ENCODE results near the gene DPYSL5. TPM values are rescaled to one million over a fixed set of nuclear protein-coding genes. Genes with fewer than 3 reads are reported as not detected.

The DPYSL5 gene
- total and polyA plus RNA-seq, 2 donors (not counting 1 experiment from before 2014, with no cell fraction given), result not detected

DNA sequence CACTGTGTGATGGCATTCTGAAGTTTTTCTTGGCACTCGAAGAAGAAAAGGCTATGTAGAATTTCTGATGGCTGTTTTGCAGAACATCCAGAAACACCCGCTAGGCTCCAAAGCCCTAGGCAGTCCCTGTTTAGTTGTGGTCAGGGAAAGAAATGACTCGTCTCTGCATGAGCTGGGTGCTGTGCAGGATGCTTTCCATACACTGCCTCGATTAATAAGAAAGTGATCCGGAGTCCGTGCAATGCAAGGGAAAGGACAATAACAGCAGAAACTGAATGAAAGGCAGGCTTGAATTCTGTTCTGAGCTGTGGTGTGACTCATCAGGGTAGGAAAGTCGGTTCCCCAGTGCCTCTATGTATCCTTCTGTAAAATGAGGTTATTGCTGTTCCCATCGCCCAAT is 141.2 kb downstream of the DPYSL5 start:
- no peak for DNase-seq
- TF ChIP-seq EZH2 (IDR thresholded peaks at IDR 0.05; ENCODE audit: borderline replicate concordance, insufficient read depth, low read depth, low read length, poor library complexity, severe bottlenecking) (no peak), CTCF (IDR thresholded peaks at IDR 0.05) (no peak)

DNA sequence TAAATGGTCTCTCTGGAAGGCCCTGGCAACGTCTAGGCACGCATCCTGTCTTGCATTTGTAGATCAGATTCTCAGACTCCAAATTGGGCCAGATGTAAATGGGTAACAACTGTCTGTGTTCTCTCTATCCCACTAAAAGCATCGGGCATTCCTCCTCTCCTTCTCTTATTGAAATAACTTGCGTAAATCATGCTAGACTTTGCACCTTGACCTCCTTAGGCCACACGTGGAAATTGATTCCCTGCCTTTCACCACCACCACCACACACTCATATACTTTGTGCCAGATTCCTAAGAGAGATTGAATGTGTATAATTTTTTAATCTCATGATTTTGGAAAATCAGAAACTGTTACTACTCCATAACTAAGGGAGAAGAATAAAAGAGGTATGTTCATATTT is 143.8 kb downstream of the DPYSL5 start:
- WGBS (ENCODE audit: insufficient coverage), result 78% methylated on average over 3 of the region's 5 CpGs
- Mint-ChIP-seq H3K4me3 (no peak overlapping the region), H3K27ac (no peak overlapping the region), H3K27me3 (peaks cover 10% of the 10 kb centered on the region), H3K9me3 (ENCODE audit: insufficient read depth) (no peaks in the 10 kb centered on the region), H3K4me1 (no peaks in the 10 kb centered on the region)
- no peak overlapping the region for H2AFZ ChIP-seq (ENCODE audit: insufficient read depth, low read depth, low read length, poor library complexity, severe bottlenecking)
- no peak overlapping the region for H3K9ac ChIP-seq (ENCODE audit: low read length)
- H3K4me3 ChIP-seq (ENCODE audit: control extremely low read depth in 1 of 5, extremely low read depth in 1 of 5, insufficient read depth in 1 of 5, low read depth in 2 of 5, low read length in 4 of 5), result no peak overlapping the region
- ChIA-PET POLR2A (no interaction called here), CTCF (no interaction called here)
- DNase-seq (no peak), ATAC-seq (ENCODE audit: low read depth) (no peak)
- H3K4me2 ChIP-seq (replicated peaks; ENCODE audit: low read depth, low read length, poor library complexity, severe bottlenecking), result no peak overlapping the region
- no peak overlapping the region for H3K27ac ChIP-seq (ENCODE audit: low read length in 2 of 2)
- H3K36me3 ChIP-seq (replicated peaks in 1 of 2; ENCODE audit: control extremely low read depth in 1 of 2, control insufficient read depth in 1 of 2, extremely low read depth in 1 of 2, insufficient read depth in 2 of 2, low read length in 1 of 2), result no peaks in the 10 kb centered on the region
- no peaks in the 10 kb centered on the region for H3K9me3 ChIP-seq (ENCODE audit: control extremely low read depth in 1 of 3, control insufficient read depth in 2 of 3, insufficient read depth in 1 of 3, low read length in 2 of 3)
- H3K4me1 ChIP-seq (ENCODE audit: control insufficient read depth in 2 of 2, insufficient read depth in 2 of 2, low read length in 2 of 2), result no peaks in the 10 kb centered on the region
- intact Hi-C loops (cut with micrococcal nuclease), result no loop called here
- TF ChIP-seq EZH2 (IDR thresholded peaks at IDR 0.05; ENCODE audit: borderline replicate concordance, insufficient read depth, low read depth, low read length, poor library complexity, severe bottlenecking) (no peak), CTCF (IDR thresholded peaks at IDR 0.05) (no peak)
- no peaks in the 10 kb centered on the region for H3K27me3 ChIP-seq (replicated peaks in 1 of 4; ENCODE audit: control extremely low read depth in 1 of 4, control insufficient read depth in 3 of 4, insufficient read depth in 4 of 4, low read length in 3 of 4)
- no peaks in the 10 kb centered on the region for H3K79me2 ChIP-seq (ENCODE audit: control insufficient read depth, insufficient read depth, low read length)
- no peaks in the 10 kb centered on the region for H4K20me1 ChIP-seq (ENCODE audit: control insufficient read depth, insufficient read depth, low read length, poor library complexity, severe bottlenecking)

More for the DNA sequence above, 141.2 kb downstream of the DPYSL5 start:
- intact Hi-C loops (cut with micrococcal nuclease), result no loop called here
- H4K20me1 ChIP-seq (ENCODE audit: control insufficient read depth, insufficient read depth, low read length, poor library complexity, severe bottlenecking), result no peaks in the 10 kb centered on the region
- H3K4me3 Mint-ChIP-seq, result no peak overlapping the region
- H3K9me3 ChIP-seq (ENCODE audit: control extremely low read depth in 1 of 3, control insufficient read depth in 2 of 3, insufficient read depth in 1 of 3, low read length in 2 of 3), result no peaks in the 10 kb centered on the region
- no peaks in the 10 kb centered on the region for H3K27me3 ChIP-seq (replicated peaks in 1 of 4; ENCODE audit: control extremely low read depth in 1 of 4, control insufficient read depth in 3 of 4, insufficient read depth in 4 of 4, low read length in 3 of 4)
- no peak overlapping the region for H3K9ac ChIP-seq (ENCODE audit: low read length)
- H3K27me3 Mint-ChIP-seq, result peaks cover 15% of the 10 kb centered on the region
- no peaks in the 10 kb centered on the region for H3K4me1 ChIP-seq (ENCODE audit: control insufficient read depth in 2 of 2, insufficient read depth in 2 of 2, low read length in 2 of 2)
- POLR2A ChIA-PET, result no interaction called here
- no peaks in the 10 kb centered on the region for H3K79me2 ChIP-seq (ENCODE audit: control insufficient read depth, insufficient read depth, low read length)
- CTCF ChIA-PET, result interaction anchor here (1.6 kb wide), 1 partner anchor 27 kb away, joined by 4 read pairs; no protein-coding TSS in a partner anchor
- H3K36me3 ChIP-seq (replicated peaks in 1 of 2; ENCODE audit: control extremely low read depth in 1 of 2, control insufficient read depth in 1 of 2, extremely low read depth in 1 of 2, insufficient read depth in 2 of 2, low read length in 1 of 2), result no peaks in the 10 kb centered on the region
- H3K4me3 ChIP-seq (ENCODE audit: control extremely low read depth in 1 of 5, extremely low read depth in 1 of 5, insufficient read depth in 1 of 5, low read depth in 2 of 5, low read length in 4 of 5), result no peak overlapping the region
- H3K27ac ChIP-seq (ENCODE audit: low read length in 2 of 2), result no peak overlapping the region
- H2AFZ ChIP-seq (ENCODE audit: insufficient read depth, low read depth, low read length, poor library complexity, severe bottlenecking), result no peak overlapping the region
- no peak for ATAC-seq (ENCODE audit: low read depth)
- H3K27ac Mint-ChIP-seq, result no peak overlapping the region
- no peak overlapping the region for H3K4me2 ChIP-seq (replicated peaks; ENCODE audit: low read depth, low read length, poor library complexity, severe bottlenecking)
- no peaks in the 10 kb centered on the region for H3K9me3 Mint-ChIP-seq (ENCODE audit: insufficient read depth)
- WGBS (ENCODE audit: insufficient coverage), result 85% methylated on average over 7 of the region's 8 CpGs
- H3K4me1 Mint-ChIP-seq, result no peaks in the 10 kb centered on the region

Data from B cell (primary cell).